Activated CD4-positive, alpha-beta T cell treated with anti-CD3 and anti-CD28 coated beads, Interleukin-10, Interleukin-2, amounts not matched to agents 100 ng/mL and 50 ng/mL, durations not matched to agents 16 hours and 8 hours (primary cell): ENCODE data around the gene FAM83F.
A peak's percentile ranks its signal among the peaks of the same experiment; 100 is the strongest.

Experiments
- DNase-seq: peaks from one replicate; pipeline ENCODE4 v3.0.0-alpha.2; 2020

Gene FAM83F

DNA sequence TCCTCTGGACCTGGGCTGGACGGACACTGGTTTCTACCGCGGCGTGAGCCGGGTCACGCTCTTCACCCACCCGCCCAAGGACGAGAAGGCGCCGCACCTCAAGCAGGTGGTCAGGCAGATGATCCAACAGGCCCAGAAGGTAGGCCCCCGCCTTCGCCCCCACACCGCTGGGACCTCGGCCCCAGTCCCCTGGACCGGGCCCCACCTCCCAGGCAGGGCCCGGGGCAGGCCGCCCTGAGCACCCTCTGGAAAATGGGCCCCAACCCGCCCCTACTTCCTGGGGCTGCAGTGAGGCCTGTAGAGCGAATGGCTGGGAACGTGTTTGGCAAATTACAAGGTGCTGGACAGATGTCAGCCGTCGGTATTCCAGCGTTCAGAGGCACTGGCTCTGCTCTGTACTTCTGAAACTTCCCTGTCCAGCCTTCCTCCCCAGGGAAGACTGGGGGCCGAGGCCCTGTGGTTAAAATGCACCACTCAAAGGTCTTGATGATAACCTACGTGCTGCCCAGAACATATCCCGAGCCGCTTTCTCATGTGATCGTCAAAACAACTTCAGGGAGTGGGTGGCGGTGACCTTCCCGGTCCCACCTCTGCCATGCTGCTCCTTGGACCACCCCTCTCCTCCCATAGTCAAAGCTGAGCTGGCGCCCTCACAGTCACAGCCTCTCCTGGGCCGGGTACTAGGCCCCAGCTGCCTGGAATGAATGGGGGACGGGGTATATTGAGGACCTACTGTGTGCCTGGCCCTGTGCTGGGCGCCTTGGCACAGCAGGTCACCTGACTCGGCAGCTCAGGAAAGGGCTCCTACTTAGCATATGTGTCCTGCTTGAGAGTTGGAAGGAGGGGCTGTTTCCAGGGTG lies 869 bp downstream of the FAM83F start:
- DNase-seq, result no peak

DNA sequence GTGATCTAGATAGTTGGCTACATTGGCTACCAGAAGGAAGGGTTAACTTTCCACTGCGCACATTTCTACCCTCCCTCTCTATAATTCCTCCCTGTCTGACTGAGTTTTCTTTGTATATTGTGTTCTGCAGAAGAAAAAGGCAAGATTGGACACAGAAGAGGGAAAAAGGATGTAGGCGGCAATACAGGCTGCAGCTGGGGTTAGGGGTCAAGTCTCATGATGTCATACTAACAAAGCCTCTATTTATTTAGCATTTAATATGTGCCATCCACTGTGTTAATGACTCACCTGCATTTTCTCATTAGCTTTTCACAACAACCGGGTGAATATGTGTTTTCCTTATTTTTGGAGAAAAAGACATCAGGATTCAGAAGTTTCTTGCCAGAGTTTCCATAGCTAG lies 2.0 kb downstream of the FAM83F start:
- DNase-seq, result no peak

DNA sequence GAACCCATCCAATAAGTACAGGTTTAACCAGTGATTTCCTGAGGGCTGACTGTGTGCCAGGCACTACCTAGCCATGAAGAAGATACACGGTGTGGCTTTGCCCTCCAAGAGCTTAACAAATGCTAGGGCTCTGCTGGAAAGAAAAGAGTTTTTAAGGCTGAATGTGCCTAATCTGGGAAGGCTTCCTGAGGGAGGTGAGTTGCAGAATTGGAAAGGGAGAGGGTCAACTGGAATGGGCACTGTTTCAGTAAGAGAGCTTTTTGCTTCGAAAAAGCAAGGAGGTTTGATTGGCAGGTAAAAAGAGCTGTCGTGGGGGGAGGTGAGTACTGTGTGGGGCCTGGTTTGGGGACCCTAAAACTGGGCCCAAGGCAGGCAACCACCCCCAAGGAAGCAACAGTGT lies 2.7 kb downstream of the FAM83F start:
- DNase-seq, result no peak

DNA sequence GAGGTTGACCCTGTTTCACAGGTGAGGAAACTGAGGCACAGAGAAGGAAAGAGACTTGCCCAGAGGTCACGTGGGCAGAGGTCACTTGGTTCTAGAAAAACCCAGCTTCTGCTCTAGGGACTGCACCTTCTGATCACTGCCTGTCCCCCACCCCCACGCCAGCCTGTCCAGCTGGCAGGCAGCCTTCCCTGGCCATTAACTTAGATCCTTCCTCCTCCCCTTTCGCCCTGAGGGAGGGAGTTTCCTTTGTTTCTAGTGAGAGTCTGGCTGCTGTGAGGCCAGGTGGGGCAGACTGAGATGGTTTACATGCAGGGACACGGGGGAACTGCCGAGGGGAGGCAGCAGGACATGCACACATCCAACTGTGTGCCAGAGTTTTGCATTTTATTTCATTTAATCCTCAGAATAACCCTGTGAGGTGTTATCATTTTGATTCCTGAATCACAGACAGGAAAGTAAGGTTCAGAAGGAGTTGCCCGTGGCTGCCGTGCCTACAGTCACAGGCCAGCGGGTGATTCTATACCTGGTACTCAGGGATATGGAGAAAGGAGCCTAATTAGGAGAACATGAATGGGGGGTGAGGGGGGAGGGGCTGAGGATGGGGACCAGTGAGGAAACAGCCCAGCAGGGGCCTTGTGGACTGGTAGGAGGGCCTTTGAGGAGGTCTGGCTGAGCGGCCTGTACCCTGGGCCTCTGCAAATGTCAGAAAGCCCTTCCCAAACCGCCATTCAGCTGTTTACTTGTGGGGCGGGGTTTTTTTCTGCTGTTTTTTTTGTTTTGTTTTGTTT lies 3.4 kb downstream of the FAM83F start:
- DNase-seq, result no peak

DNA sequence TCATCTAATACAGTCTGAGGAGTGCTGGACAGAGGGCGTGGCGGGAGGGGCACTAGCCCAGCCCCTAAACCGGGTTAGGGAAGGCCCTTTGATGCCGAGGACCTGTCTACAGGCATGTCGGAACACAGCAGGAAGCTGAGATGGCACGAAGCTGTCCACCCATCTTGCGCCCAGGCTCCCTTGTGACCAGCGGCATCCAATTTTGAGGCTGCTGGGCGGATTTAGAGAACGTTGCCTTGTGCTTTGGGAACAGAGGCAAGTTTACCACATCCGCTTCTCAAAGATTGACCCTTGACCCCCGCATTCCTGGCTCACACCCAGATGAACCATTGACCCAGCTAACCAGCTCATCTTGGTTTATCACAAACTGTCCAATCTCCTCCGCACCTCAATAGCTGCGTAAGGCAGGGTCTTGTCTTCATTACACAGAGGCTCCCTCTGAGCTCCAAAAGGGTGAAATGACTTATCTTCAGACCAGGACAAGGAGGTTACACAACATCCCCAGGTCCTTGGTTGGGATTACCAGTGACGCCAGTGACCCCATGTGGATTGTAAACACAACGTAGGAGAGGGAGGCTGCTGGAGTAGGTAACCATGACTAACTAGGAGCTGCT lies 4.5 kb downstream of the FAM83F start:
- peak; percentile 10 for DNase-seq

DNA sequence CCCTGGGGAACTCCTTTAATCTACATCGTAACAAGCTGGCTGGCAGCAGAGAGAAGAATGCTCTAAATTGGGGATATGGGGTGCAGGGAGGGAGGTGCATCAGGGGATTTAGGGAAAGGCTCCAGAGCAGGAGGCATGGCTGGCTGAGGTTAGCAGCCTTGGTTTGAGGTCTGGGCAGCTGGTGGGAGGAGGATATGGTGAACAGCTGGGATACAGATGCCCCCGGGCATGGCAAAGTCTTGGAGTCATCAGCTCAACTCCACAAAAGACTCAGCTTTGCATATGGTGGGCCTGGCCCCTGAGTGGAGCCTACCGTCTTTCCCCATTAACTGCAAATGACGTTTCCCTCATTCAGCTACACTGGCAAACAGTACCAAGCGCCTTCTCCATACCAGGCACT lies 5.4 kb downstream of the FAM83F start:
- DNase-seq, result no peak

DNA sequence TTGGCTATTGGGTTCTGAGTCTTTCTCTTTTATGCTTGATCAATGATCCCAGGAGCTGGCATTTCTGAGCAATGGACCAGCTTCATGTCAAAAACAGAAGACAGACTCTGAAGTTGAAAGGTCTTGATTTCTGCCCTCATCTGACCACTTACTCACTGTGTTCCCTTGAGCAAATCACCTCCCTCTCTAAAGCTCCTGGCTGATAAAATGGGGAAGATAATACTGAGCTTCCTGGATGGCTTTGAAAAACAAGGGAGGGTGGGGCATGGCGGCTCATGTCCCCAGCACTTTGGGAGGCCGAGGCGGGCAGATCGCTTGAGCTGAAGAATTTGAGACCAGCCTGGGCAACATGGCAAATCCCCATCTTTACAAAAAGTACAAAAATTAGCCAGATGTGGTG lies 6.4 kb downstream of the FAM83F start:
- no peak for DNase-seq

DNA sequence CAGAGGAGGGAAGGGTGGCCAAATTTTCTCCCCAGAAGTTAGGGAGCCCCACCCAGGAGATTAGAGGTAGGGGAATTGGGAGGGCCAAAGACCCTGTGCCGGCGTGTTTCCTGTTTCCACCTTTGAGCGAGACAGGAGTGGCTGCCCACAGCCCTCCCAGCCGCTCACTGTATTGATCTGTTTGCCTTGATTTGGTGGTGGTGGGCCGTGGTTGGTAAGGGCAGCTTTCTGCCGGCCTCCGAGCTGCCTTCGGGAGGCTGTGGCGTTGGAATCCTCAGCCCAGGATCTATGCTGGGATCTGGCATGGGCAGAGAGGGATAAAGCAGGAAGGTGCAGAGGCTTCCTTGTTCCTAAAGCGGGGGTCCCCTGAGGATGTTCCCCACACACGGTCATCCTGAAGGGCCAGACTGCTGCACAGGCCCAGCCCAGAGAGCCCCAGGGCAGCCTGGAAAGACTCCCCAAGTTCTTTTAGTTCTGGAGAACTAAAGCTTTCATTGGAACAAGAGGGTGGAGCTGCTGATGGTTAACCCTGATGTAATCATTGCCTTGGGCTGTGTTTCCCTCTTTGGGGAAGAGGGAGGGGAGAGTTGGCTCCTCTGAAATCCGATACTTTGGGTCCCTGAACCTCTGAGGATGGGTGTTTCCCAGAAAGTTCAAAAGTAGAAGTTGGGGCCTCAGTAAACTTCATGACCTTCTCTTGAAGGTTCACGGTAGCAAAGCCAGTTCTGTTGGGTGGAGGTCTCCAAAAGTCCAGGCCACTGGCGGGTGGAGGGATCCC lies 7.2 kb downstream of the FAM83F start:
- DNase-seq, result no peak

DNA sequence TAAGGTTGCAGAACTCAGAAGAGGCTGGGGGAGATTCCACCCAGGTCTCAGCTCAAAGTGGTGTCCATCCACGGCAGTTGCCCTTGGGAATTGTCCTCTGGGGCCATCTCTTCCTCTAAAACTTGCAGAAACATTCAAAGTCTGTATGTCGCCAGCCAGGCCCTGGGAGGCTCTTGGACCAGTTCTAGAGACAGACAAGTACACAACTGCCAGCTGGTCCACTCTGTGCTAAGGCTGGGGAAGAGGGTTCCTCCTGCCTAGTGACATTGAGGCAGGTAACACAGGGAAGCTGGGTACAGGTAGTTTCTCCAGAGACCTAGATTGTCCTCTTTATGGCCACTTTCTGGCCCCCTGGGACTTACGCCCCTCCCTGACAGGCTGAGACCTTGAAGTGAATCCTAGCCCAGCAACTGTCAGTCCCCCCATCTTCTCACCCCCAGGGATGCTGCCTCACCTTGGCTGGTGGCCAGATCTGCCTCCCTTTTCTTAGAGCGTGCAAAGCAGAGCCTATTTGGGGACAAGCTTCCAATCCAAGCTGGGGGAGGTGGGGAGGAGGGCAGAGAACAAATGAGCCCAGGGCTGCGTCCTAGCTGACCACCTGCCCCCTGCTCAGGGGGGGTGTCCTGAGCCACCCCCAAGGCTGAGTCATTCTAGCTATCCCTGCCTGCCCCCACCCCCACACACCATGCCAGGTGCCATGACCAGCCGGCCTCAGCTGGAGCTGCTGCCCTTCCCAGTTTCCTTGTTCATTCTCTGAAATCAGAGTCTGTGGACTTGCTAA lies 8.4 kb downstream of the FAM83F start:
- DNase-seq, result no peak

DNA sequence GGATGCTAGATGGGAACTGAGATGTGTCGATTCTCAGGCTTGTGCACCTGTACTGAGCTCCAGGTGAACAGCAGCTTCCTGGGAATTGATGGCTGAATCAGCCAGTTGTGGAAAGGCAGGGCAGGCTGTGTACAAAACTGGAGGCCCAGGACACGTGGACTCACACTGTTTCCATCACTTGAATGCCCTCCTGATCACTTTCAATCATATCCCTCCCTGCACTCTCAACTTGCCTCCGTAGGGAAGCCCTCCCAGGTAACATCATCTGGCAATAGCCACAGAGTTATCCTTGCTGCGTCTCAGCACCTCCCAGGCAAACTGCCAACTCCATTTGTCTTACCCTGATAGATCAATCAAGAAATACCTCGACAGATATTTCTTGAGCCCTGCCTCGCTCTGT lies 10.1 kb downstream of the FAM83F start:
- no peak for DNase-seq

DNA sequence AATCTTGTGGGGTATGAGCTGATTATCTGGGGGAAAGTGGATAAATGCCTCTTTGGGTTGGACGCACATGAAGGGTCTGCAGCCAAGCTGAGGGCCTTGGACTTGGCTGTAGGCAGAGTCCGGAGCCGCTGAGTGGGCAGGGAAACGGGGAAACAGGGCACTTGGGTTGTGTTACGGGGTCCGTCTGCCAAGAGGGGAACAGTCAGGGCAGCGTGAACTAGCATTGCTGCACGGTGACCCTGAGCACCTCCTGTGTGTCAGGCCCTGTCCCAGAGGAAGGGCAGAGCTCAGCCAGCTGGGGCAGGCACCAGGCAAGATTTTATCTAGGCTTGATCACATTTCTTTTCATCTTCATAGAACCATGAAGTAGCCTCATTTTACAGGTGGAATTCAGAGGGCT lies 11.9 kb downstream of the FAM83F start:
- no peak for DNase-seq

DNA sequence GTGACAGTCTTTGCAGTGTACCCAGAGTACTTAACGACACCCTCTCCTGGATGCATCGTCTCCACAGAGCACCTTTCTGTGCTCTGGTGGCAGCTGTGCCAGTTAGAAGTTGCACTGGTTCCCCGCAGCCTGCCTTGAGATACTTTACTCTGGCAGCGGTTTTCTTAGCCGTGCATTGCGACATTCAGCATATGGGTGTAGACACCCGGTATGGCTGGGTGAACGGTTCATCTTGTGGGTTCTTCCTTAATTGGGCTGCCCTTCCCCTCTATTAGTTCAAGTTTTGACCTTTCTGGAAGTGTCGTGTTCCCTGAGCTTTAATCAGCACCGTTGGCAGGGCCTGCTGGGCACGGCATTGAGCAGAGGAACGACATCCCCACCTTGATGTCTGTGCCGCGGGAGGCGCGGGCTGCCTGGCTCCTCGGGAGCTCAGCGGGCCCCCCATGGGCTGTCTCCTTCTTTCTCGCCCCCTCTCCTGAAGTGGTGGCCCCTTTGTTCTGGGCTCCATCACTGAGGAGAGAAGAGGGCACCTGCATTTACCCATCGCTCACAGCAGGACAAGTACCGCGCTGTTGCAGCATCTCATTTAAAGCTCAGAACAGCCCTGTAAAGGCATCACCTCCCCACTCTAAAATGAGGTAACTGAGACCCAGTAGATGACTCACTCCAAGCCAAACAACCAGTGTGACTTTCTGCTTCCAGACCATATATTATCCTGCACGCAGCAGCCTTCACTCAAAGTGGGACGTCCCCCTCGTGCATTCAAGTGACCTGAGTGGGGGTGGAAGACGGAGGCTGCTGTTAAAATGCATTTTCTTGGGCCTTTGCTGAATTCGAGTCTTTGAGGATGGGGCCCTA lies 13.3 kb downstream of the FAM83F start:
- no peak for DNase-seq

DNA sequence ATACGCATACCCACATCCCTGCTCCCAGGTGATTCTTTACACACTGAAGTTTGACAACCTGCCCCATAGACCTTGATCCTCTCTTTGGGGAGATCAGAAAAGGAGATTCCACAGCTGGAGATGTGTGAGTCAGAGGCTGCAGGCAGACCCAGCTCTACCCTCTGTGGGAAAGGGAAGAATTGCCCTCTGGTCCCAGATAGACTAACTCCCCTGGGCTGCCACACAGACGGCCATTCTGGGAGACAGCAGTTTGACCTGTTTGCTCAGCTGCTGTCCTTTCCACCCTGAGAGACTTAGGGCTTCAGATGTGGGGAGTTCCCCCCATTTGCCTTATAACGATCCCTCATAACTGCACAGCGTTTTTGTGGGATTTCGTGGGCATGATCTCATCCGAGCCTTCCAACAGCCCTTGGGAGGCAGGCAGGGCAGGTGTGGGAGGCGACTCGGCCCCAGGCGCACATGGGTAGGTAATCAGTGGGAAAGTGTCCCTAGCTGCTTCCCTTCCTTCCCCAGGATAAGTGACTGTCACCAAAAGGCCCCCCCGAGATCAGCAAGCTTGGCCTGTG lies 14.1 kb downstream of the FAM83F start:
- no peak for DNase-seq

DNA sequence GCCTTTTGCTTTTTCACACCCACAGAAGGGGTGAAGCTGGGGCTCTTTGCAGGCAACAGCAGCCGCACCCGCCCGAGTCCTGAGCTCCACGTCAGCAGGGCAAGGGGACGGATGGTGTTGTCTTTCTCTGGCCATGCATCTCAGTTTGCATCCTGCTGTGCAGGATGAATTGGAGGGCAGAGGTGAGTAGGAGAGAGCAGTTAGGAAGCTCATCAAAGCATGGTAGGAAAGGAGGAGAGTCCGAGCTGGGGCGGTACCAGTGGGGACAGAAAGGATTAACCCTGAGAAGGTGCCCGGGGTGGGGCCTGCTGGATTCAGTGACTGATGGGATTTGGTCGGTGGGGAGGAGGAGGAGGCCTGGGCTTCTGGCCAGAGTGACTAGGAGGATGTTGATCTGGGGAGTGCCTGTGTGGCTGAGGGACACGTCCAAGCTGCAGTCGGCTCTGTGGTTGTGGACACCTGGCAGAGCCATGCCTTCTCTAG lies 14.6 kb downstream of the FAM83F start:
- DNase-seq, result no peak

DNA sequence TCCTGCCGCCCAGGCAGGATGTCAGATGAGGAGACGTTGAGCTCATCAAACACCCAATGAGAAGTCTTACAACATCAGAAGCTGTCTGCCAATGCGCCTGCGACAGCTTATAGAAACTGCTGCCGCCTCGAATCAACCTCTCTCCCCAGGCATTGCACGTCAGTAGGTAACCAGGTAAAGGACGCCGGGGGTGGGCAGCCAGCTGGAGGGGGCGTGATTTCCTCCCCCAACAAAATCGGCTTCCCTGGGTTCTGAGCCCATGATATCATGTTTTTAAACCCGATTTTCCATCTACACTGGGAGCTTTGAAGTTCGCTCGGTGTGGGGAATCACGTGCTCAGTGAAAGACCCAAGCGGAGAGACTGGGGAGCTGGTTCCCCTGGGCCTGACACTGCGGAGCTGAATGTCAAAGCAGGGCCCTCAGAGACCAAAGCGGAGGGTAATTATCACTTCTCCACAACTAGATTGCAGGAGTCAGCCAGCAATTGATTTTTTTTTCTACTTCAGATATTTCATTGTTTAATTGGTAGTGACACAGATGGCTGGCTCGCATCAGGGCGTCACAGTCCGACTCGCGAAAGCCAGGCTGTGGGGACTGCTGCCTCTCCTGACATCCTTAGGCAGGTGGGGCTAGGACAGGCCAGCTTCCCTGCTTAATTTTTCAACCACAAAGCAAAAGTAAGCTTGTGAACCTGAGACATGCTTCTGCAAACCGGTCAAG lies 15.4 kb downstream of the FAM83F start:
- peak; percentile 17 for DNase-seq

DNA sequence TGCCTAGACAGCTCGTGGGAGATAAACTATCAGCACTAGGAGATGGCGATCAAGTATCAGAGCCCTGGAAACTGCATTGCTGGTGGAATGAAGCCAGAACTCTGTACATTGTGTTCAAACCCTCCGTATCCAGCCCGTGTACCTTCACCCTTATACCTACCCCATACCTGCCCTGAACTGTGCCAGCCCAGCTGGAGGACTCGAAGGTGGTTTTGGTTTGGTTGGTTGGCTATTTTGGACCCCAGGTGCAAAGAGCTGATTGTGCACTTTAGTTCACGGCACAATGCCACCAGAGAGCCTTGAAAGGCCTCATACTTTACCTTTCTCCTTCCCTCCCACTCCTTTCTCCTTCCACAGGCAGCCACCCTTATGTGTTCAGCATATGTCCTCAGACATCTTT lies 16.0 kb downstream of the FAM83F start:
- DNase-seq, result no peak

DNA sequence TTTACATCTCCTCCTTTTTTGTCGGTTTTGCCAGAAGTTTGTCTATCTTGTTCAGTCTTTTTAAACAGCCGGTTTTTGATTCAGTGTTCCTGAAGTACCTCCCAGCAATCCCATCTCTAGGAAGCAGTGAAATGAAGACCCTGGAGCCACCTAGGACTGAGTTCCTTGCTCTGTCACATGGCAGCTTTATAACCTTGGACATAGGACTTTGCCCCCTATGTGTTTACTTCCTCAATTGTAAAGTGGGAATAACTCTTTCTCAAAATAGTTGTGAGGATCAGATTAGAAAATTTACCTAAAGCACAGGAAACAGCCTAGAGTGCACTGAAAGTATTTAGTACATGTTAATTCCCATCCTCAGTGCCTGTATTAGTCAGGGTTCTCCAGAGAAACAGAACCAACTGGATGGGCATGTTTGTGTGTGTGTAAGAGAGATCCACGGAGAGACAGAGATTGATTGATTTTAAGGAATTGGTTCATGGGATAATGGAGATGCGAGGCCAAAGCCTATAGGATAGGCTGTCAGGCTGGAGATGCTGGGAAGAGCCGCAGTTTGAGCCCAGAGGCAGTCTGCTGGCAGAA lies 20.0 kb downstream of the FAM83F start:
- no peak for DNase-seq

DNA sequence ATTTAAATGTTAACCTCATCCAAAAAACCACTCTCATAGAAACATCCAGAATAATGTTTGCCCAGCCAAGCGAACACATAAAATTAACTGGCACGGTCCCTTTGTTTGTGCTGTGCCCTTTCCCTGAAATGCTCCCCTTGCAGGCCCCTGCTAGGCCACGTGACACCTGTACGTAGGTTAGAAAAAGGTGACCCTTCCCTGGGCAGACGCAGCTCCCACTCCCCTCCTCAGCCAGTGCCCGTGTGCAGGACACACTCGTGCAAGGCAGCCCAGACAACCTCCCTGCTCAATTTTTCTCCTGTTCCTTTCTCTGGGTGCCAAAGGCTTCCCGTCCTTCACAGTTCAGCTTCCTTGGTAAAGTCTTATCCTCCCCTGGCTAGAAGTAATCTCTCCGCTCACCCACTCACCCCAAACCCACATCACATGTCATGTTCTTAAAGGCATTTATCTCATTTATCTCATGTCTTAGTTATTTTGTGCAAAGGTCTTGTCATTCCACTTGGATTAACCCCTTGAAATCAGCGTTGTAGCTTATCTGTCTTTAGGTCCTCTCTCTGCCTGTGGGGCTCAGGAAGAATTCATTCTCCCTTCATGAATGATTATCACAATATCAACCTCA lies 20.7 kb downstream of the FAM83F start:
- no peak for DNase-seq

DNA sequence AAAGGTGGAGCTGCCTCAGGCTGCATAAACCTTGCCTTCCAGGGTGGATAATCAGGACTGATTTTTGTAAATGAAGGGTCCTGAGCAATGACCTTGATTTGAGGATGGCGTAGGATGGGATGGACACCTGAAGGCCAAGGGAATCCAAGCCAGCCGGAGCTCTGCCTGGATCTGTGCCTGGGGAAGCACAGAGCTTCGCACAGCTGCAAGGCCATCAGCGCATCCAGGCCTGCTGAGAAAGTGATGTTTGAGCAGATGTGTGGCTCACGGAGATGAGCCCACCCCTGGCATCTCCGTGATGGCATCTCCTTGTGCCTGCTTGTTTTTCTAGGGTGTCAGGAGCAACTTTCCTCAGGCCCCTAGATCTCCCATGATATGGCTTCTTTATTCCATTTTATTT lies 23.3 kb downstream of the FAM83F start:
- DNase-seq, result no peak
